RWPE1 (cell line): ENCODE measurements around the gene NUDT6.
"Not testable (repeated sequence)": the region's sequence is repeated elsewhere in the genome, so short reads cannot be mapped to it uniquely, and the experiment has no call there.

Source experiments
- CTCF ChIA-PET: fragments of 350-600 bp; sonication (Branson Sonifier 250); formaldehyde crosslinking; extraction: SDS; loops from one replicate; lab custom pipeline; 2021; lab: Yijun Ruan, JAX
- POLR2A ChIA-PET: fragments of 400-600 bp; formaldehyde crosslinking; extraction: SDS; loops from one replicate; lab custom pipeline; 2020; ENCODE audit warnings: antibody characterized with exemption; ENCODE audit not compliant: low non-redundant PET; lab: Yijun Ruan, JAX
- DNase-seq: peaks from one replicate; pipeline ENCODE4 v3.0.0; 2012; ENCODE audit warnings: low spot score
- H3K27ac ChIP-seq: fragments of 450-650 bp; 2 replicates; pipeline ENCODE4 v1.5.1; 2017
- TF ChIP-seq, protein P1 (sequence below): fragments of 450-650 bp; conservative IDR thresholded peaks from 2 replicates; pipeline ENCODE4 v1.5.1; 2017; ENCODE audit warnings: low read depth, mild to moderate bottlenecking

Gene NUDT6

DNA sequence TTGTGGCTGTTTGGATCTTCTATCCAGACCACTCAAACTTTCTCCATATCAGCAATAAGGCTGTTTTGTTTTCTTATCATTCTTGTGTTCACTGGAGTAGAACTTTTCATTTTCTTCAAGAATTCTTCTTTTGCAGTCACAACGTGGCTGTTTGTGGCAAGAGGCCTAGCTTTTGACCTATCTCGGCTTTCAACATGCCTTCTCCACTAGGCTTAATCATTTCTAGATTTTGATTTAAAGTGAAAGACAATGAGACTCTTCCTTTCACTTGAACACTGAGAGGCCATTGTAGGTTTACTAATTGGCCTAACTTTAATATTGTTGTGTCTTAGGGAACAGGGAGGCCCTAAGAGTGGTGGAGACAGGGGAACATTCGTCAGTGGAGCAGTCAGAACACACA is 76.6 kb downstream of the NUDT6 start:
- no peak for DNase-seq
- ChIA-PET CTCF (no interaction called here), POLR2A (no interaction called here)
- H3K27ac ChIP-seq = no peak overlapping the region
- TF ChIP-seq, protein P1, sequence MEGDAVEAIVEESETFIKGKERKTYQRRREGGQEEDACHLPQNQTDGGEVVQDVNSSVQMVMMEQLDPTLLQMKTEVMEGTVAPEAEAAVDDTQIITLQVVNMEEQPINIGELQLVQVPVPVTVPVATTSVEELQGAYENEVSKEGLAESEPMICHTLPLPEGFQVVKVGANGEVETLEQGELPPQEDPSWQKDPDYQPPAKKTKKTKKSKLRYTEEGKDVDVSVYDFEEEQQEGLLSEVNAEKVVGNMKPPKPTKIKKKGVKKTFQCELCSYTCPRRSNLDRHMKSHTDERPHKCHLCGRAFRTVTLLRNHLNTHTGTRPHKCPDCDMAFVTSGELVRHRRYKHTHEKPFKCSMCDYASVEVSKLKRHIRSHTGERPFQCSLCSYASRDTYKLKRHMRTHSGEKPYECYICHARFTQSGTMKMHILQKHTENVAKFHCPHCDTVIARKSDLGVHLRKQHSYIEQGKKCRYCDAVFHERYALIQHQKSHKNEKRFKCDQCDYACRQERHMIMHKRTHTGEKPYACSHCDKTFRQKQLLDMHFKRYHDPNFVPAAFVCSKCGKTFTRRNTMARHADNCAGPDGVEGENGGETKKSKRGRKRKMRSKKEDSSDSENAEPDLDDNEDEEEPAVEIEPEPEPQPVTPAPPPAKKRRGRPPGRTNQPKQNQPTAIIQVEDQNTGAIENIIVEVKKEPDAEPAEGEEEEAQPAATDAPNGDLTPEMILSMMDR = no peak

DNA sequence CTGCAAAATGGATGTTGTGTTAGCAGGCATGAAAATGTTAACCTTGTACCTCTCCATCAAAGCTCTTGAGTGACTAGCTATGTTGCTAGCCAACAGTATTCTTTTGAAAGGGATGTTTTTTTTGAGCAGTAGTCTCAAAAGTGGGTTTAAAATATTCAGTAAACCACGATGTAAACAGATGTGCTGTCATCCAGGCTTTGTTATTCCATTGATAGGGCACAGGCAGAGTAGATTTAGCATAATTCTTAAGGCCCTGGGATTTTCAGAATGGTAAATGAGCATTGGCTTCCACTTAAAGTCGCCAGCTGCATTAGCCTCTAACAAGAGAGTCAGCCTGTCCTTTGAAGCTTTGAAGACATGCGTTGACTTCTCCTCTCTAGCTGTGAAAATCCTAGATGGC is 77.3 kb downstream of the NUDT6 start:
- TF ChIP-seq, protein P1 = no peak
- no peak for DNase-seq
- H3K27ac ChIP-seq = no peak overlapping the region
- CTCF ChIA-PET = no interaction called here
- POLR2A ChIA-PET = no interaction called here

DNA sequence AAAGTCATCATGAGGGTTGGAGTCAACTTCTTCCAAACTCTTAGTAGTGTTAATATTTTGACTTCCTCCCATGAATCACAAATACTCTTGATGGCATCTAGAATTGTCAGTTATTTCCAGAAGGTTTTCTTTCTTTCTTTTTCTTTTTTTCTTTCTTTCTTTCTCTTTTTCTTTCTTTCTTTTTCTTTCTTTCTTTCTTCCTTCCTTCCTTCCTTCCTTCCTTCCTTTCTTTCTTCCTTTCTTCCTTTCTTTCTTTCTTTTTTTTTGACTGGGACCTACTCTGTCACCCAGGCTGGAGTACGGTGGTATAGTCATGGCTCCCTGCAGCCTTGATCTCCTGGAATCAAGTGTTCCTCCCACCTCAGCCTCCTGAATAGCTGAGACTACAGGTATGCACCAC is 78.0 kb downstream of the NUDT6 start:
- CTCF ChIA-PET, DNase-seq, POLR2A ChIA-PET, H3K27ac ChIP-seq: not testable (repeated sequence)

DNA sequence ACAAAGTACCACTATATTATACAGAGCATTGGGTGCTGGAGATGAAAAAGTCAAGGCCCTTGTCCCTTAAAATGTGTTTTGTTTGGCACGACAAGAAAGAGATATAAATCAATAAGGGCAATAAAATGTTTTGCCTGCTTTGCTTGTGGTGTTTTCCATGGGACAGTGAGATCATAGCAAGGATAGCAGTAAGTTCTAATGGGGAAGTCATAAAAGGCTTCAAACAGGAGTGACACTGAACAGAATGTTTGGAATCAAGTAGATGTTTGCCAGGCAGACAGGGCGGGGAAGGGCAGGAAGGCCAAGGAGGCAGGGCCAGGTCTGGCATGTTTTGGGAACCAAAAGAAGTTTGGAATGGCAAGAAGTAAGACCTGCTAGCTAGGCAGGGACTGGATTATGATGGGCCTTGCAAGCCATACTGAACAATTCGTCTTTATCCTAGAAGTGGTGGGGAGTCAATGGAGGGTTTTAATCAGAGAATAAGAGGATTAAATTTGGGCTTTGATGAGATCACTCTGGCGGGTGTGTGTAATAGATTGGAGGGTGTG is 79.3 kb downstream of the NUDT6 start:
- DNase-seq = no peak
- TF ChIP-seq, protein P1 = no peak
- POLR2A ChIA-PET = no interaction called here
- CTCF ChIA-PET = interaction anchor here (0.6 kb wide), 1 partner anchor 106 kb away, joined by 4 read pairs; no protein-coding TSS in a partner anchor
- no peak overlapping the region; the same call in 1 of the 2 replicates for H3K27ac ChIP-seq
